ENCODE measurements around the gene TDRD9.

TDRD9 gene

DNA sequence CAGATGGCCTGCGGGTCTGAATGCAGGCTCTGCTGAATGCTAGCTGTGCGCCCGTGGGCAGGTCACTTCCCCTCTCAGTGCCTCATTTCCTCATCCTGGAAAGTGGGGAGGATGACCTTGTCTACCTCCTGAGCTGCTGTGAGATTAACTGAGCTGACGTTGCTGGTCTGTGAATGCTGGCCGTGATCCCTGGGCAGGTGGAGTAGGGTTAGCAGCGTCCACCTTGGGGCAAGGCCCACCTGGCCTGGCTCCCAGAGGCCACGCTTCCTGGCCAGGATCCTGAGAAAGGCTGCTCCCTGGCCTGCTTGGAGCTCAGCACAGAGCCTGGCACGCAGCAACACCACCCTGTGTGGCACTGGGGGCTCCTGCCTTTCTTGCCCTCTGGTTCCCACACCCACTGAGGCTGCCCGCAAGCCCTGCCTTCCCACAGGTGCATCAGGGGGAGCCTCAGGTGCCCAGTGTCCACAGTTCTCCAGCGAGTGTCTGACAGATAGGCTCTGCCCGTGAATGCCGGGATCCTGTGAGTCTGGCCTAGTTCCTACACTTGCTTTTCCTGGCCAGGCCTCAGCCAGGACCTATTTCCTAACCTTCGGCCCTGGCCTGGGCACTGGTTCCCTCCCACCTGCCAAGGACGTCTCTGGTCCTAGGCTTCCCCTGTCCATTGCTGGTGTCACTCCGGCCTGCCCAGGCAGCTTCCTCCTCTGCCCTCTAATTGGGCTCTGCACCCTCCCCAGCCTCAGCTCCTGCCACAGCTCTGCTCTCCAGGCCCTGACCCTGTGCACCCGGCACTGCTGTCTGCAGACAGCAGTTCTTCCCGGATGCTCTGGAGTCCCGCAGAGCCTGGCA lies 37.2 kb upstream of the TDRD9 start:
- H3K27ac ChIP-seq, result no peak overlapping the region
- no peak for DNase-seq (ENCODE audit: low read depth, low spot score)

DNA sequence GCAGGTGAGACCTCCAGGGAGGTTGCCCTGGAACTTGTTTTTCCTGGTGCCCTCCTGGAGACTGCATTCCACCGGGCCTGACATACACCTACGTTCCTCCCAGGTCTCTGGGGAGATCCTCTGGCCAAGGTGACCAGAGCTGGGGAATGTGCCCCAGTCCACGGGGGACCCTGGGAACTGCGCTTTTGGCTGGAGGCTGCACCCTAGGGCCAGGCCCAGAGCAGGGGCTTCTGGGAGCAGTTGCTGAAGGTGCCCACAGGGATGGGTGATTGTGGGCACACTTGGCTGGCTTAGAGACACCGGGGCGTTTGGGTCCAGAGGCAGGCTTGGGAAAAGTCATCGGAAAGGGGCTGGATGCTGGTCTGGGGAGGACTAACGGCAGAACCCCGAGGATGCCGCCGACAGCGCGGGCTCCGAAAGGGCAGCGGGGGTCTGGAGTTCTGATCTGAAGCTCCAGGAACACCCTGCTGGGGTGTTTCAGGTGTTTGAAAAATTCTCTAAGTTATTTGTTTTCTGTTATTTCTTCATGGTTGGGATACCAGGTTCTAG lies 36.5 kb upstream of the TDRD9 start:
- H3K27ac ChIP-seq, result no peak overlapping the region
- no peak for DNase-seq (ENCODE audit: low read depth, low spot score)

DNA sequence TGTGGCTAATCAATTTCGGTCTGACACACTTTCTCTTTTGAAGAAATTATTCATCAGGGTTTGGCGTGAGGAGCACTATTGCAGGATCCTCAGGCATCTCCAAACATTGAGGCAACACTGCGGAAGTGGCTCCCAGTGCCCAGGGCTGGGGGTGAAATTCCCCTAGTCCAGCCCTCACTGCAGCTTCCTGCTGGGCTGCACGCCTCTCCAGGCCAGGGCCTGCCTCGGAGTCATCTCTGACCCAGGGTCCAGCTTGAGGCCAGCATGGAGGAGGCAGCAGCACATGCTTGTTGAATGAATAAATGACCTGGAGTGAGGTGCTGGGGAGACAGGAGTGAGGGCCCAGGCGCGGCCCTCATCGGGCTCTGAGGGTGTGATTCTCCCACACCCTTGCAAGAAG lies 36.0 kb upstream of the TDRD9 start:
- DNase-seq (ENCODE audit: low read depth, low spot score), result no peak

DNA sequence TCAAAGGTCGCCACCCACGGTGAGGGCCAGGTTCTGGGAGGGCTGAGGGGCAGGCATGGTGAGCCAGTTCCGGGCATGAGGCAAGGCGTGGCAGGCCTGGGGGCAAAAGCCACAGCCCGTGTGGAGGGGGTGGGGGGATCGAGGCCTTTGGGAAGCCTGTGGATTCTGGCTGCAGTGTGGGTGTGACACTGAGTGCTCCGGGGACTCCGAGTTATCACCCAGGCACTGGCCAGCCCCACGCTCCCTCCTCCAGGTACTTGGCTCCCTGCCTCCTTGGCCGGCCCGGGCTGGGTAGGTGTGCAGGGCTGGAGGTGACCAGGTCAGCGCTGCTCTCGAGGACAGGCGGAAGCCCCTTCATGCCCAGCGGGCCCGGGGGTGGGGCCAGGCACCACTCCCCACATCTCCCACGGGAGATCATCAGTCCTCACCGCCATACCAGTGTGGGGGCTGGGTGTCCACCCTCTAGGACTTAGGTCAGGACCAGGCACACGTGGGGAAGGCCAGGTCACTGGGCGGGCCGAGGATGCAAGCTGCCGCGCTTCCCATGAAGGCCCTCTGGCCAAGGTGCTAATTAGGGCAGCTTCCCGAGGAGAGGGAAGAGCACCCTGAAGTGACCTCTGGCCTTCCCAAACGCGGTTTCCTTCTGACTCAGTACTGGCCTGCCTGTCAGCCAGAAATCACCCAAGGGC lies 34.1 kb upstream of the TDRD9 start:
- H3K27ac ChIP-seq, result no peak overlapping the region
- no peak for DNase-seq (ENCODE audit: low read depth, low spot score)

More for the DNA sequence above, 36.0 kb upstream of the TDRD9 start:
- no peak overlapping the region for H3K27ac ChIP-seq

DNA sequence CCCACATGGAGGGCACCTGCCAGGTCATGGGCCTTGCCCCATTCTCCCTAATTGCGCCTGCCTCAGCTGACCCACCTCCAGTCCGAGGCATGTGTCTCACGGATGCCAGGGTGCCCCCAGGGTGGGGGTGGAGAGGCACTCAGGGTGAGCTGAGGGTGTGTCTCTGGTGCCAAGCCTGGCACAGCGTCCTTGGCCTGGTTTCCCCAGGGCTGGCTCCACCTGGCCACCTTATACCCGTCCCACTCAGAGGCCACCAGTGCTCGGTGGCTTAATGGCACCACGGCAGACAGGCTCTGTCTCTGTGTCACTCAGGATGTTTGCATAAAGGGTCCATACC lies 33.6 kb upstream of the TDRD9 start:
- no peak overlapping the region for H3K27ac ChIP-seq
- no peak for DNase-seq (ENCODE audit: low read depth, low spot score)

DNA sequence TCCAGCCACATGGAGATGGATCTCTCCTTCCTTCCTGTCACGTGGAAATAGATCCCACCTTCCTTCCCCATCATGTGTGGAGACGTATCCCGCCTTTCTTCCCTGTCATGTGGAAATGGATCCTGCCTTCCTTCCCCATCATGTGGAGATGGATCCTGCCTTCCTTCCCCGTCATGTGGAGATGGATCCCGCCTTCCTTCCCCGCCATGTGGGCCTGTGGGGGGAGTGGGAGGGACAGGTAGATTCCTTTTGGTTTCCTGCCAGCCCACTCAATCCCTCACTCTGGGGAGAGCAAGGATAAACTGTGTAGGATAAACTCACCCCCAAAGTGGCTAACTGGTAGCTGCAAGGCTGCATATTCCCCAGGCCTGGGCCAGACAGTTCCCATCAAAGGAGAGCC lies 31.7 kb upstream of the TDRD9 start:
- DNase-seq (ENCODE audit: low read depth, low spot score), result no peak
- H3K27ac ChIP-seq, result no peak overlapping the region

DNA sequence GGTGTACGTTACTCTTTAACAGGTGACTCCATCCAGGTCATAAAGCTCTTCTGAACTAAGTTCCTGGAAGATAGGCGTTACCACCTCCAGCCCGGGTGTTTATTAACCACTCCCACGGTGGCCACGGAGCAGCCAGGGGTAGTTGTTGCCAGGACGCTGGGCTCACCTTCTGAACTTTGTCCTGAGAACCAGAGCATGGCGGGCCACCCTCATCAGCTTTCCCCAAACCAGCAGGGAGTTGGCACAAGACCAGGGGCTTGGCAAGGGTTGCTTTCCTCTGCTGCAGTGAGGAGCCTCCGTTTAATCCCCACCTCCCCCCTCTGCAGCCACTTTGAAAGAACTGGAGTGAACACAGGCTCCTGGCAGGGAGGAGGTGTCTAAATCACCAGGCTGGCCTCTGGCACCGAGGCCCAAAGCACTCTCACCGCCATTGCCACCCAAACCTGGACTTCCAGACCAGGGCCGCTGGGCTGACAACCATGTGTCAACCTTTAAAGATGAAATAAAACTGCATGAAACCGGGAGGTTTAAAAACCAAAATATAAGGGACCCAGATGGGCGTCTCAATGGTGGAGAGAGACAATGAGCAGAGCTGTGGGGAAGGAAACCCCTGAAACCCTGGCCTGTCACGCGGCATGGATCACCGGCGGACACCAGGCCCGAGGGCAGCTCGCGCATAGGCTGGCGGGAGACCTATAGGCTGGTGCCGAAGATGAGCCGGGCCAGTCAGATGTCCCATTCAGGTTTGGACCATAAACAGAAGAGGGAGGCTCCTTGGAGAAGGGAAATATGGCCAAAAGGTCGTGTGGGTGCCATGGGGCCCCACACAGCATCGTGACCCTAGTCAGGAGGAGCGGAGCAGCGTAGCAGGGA lies 30.9 kb upstream of the TDRD9 start:
- no peak overlapping the region for H3K27ac ChIP-seq
- DNase-seq (ENCODE audit: low read depth, low spot score), result no peak

DNA sequence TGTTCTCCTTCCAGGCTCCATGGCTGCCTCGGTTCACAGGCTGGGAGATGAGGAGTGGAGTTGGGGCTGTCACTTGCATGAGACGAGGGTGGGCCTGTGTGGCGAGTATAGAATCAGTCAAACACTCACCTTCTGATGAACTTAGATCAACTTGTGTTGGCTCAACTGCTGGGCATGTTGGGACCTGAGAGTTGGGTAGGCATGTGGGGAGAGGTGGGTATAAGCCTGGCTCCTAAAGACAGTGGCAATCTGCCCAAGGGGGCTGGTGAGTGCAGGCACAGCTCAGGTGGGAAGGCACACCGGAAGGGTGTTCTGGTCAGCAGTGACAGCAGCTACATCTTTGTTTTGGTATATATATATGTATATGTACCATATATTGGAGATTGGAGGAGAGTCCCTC lies 30.1 kb upstream of the TDRD9 start:
- no peak overlapping the region for H3K27ac ChIP-seq
- no peak for DNase-seq (ENCODE audit: low read depth, low spot score)

DNA sequence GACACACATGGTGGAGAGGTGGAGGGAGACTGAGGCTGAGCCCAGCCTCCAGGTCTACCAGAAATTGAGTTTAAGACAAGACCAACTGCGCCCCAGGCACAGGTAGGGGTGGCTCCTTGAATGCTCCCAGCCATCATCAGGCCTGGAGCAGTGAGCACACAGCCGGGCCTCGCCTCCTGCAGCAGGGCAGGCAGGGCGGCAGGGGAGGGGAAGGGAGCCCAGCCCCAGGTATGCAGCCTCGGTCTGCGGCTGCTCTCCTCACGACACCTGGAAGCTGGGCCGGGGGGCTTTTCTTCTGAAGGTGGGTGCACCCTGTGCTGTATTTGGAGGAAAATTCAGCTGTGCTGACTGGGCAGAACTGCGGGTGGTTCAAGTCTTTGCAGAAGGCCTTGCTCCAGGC lies 29.5 kb upstream of the TDRD9 start:
- no peak overlapping the region for H3K27ac ChIP-seq
- no peak for DNase-seq (ENCODE audit: low read depth, low spot score)

DNA sequence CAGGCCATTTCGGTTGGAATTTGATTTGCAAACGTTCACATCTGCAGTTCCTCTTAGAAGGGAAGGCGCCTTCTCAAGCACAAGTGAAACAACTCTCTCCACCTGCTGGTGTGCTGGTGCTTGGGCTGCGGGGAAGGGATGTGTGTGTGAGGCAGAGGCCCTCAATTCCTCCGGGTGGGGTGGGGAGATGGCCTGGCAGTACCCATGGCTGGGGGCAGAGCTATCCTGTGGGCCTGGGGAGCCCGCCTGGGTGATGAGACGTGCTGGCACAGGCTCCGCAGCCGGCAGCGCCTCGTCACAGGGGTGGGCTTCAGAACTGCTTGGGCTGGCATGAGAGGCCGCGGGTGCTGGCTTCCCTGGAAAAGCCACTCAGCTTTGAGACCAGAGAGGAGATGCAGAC lies 28.9 kb upstream of the TDRD9 start:
- no peak for DNase-seq (ENCODE audit: low read depth, low spot score)

DNA sequence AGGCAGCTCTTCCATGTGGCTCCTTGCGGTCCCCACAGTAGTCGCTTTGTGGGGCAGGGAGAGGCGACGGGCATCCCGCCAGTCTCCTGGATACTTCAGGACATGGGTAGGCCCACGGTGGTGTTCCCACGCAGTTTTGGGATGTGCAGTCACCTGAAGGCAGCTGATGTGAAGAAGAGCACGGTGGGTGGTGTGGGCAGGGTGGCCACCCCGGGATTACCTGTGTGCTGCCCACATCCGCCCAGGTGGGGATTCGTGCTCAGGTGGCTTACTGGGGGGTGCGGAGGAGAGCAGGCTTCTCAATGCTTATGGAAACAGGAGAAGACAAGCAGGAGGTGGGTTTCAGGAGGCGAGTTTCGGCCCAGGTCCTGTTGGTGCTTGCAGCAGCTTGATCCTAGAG lies 28.4 kb upstream of the TDRD9 start:
- no peak for DNase-seq (ENCODE audit: low read depth, low spot score)

More for the DNA sequence above, 28.9 kb upstream of the TDRD9 start:
- no peak overlapping the region for H3K27ac ChIP-seq

DNA sequence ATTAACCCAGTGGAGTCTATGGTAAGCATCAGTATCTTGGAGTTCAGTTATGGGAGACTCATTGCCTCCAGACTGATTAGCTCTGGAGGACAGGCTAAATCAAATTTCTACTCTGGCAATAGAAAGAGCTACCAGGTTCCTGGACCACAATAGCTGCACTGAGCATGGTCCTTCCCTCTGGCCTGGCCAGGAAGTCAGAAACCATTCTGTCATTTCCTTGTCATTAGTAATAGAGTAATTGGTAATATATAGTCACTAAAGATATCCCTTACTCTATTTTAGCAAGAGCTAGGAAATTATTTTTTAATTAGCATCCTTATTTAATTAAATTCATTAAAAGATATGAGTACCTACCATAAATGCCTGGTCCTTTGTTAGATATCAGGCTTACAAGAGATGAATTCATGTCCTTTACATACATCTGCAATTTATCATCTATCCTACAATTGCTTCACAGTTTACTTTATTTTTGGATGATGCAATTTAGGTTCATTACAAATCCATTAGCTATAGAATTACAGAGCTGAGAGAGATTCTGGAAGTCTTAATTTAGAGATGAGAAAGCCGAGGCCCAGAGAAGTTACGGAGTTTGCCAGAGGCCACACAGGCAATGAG lies 23.7 kb upstream of the TDRD9 start:
- no peak overlapping the region for H3K27ac ChIP-seq
- no peak for DNase-seq (ENCODE audit: low read depth, low spot score)

More for the DNA sequence above, 28.4 kb upstream of the TDRD9 start:
- no peak overlapping the region for H3K27ac ChIP-seq

DNA sequence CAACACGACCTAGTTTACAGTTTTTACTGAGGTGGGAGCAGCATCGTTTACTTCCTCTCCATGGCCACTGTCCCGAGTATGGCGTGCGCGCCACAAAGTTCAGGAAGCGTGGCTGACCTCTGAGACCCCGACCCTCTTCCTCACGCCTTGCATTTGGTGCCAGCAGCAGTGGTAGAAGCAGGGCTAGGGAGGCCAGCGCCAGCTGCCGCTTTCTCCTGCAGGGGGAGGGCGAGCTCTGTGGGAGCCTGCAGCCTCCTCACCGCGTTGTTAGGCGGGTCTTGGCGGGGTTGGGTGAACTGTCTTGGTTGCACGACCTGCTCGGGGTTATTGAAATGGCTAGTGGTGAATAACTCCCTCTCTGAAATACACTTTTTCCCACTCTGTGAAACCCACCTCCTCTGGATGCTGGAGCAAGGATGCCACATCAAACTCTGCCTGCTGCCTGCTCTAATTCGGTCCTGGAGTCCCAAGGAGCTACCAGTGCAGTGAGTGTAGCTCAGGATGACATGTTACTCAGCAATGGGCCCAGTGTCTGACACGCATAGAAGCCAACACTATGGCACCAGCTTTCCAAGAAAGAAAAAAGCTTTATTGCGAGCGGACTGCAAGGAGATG lies 22.3 kb upstream of the TDRD9 start:
- no peak for DNase-seq (ENCODE audit: low read depth, low spot score)
- no peak overlapping the region for H3K27ac ChIP-seq

DNA sequence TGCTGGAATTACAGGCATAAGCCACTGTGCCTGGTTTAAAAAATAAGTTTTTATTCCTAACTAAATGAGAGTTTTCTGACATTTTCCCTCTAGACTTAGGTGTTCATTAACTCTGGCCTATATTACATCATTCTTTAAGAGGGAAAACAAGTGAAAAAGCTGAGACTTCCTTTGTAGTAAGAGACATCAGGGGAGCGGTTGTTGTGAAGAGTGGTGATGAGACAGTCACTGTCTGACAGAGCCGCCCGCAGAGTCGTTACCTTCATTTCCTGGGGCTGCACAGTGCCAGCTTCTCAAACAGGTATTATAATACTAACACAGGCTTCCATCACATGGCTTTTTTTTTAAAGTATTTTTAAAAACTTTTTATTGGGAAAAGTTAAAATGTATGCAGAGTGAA lies 19.7 kb upstream of the TDRD9 start:
- no peak overlapping the region for H3K27ac ChIP-seq
- DNase-seq (ENCODE audit: low read depth, low spot score), result no peak

DNA sequence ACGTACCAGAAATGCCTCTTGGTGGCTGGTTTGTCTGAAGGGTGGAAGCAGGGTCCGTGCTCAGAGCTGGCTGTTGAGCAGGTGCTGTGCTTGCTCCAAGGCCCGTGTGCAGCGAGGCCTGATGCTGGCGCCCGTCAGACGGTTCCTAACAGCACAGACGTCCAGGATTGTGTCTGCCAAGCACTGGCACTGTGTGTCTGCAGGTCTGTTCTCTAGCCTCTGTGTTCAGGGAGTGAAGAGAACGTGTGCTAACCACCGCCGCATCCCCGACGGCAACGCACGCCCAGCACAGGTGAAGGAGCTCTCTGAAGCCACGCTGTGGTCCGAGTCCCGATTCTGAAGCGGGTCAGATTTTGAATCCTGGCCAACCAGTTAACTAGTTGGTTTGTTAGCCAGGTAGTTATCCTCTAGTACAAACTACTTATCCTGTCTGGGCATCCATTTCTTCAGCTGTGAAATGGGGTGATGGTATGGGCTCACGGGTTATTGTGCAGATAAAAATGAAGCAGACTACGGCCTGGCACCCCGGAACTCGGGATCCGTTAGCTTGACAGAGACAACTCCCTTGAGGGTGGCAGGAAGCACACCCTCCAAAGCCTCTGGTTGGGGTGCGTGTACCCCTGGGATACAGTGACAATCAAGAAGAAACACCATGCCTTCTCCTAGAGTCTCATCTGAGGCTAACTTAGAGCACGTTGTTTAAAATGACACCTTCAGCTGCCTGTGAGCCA lies 18.6 kb upstream of the TDRD9 start:
- DNase-seq (ENCODE audit: low read depth, low spot score), result no peak
- peak overlapping the region; percentile 15 for H3K27ac ChIP-seq

DNA sequence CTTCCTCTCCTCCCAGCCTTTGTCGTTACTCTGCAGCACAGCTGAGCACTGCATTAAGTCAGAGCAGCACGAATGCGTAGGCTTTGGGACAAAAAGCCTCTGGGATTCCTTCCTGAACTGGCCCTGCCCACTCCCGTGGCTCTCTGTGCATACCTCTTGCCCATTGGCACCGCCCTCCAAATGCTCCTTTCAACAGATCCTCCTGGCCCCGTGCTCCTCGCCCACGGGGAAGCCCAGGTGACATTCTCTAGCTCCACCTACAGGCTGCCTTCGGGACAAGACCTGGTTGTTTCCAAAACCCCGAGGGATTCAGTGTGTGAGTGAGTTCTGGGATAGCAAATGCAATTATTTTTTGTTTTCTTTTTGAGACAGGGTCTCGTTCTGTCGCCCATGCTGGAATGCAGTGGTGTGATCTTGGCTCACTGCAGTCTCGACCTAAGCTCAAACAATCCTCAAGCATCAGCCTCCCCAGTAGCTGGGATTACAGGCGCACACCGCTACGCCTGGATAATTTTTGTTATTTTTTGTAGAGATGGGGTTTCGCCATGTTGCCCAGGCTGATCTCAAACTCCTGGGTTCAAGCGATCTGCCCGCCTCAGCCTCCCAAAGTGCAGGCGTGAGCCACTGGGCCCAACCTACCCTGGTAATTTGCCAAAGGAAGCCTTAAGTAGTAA lies 17.9 kb upstream of the TDRD9 start:
- DNase-seq (ENCODE audit: low read depth, low spot score), result peak; percentile 70
- H3K27ac ChIP-seq, result peak overlapping the region; percentile 15

DNA sequence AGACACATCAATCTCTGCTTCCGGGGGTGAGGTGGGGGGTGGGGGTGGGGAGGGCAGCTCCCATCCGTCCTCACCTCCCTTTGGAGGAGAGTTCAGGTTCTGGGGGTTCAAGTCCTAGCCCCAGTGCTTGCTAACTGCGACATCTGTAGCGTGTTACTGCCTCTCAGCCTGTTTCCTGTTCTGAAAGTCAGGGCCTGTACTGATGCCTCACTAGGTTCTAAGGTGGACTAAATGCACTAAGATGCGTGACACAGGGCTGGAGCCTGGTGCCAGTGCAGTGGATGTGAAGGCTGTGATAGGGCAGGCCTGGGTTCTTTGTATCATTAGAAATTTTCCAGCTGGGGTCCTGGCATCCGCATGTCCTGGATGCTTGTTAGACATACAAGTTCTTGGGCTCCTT lies 17.3 kb upstream of the TDRD9 start:
- no peak overlapping the region for H3K27ac ChIP-seq
- no peak for DNase-seq (ENCODE audit: low read depth, low spot score)

DNA sequence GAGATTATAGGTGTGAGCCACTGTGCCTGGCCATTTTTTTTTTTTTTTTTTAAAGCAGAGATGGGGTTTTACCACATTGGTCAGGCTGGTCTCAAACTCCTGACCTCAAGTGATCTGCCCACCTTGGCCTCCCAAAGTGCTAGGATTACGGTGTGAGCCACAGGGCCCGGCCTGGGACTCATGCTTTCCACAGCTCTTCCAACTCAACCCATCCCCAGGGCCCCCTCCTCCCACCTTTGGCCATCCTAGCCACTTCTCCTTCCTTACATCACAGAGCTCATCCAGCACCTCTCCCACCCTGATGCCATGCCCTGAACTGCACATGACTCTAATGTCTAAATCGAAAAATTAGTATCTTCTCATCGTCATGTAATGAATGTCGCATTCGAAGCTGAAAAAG lies 12.6 kb upstream of the TDRD9 start:
- no peak for DNase-seq (ENCODE audit: low read depth, low spot score)
- H3K27ac ChIP-seq, result no peak overlapping the region

Data from epithelial cell of prostate (primary cell).